A673 (cell line): ENCODE results near the gene OR8B12.

Experiments
- EZH2 ChIP-seq: fragments of 200-600 bp; sonication (generic); IDR thresholded peaks from 2 replicates; pipeline ENCODE4 v1.6.1; 2017; ENCODE audit warnings: borderline replicate concordance, low read depth, mild to moderate bottlenecking, mixed read lengths, antibody characterized with exemption, low read length; ENCODE audit not compliant: poor library complexity, severe bottlenecking
- TF ChIP-seq, protein P1 (sequence below): fragments of 300-800, 200-600 bp; sonication (generic); conservative IDR thresholded peaks from 2 replicates; pipeline ENCODE4 v1.5.1; 2017; ENCODE audit warnings: low read depth, mild to moderate bottlenecking, antibody characterized with exemption, low read length, moderate library complexity, mixed read lengths

DNA sequence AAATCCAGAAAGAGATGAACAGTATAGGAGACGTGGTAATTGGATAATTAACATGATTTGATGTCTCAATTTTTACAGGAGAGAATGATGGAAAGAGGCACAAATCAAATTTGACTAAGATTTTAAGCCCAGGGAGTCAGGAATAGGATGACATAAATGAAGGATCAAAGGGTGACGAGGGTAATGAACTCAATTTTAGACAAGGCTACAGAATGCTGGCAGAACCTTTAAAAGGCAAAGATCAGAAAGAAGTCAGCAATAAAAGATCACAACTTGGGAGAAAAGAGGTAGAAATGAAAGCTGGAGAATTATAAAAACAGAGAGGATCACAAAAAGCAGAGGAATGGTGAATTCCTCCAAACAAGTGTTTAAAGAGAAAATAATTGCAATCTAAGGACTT, 13.4 kb upstream of the OR8B12 start:
- TF ChIP-seq, protein P1, sequence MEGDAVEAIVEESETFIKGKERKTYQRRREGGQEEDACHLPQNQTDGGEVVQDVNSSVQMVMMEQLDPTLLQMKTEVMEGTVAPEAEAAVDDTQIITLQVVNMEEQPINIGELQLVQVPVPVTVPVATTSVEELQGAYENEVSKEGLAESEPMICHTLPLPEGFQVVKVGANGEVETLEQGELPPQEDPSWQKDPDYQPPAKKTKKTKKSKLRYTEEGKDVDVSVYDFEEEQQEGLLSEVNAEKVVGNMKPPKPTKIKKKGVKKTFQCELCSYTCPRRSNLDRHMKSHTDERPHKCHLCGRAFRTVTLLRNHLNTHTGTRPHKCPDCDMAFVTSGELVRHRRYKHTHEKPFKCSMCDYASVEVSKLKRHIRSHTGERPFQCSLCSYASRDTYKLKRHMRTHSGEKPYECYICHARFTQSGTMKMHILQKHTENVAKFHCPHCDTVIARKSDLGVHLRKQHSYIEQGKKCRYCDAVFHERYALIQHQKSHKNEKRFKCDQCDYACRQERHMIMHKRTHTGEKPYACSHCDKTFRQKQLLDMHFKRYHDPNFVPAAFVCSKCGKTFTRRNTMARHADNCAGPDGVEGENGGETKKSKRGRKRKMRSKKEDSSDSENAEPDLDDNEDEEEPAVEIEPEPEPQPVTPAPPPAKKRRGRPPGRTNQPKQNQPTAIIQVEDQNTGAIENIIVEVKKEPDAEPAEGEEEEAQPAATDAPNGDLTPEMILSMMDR: no peak
- no peak for TF ChIP-seq EZH2
